Stimulated activated CD4-positive, alpha-beta T cell treated with anti-CD3 and anti-CD28 coated beads, Interleukin-1b, Interleukin-23, amount 100 ng/mL, for 1 hour (primary cell): ENCODE results near the gene NFAM1.

Experiments used
- DNase-seq, 2 donors: peaks; one replicate each; pipeline ENCODE4 v3.0.0-alpha.2; 2020; ENCODE audit warnings: low read depth in 2 of 2

NFAM1 gene

DNA sequence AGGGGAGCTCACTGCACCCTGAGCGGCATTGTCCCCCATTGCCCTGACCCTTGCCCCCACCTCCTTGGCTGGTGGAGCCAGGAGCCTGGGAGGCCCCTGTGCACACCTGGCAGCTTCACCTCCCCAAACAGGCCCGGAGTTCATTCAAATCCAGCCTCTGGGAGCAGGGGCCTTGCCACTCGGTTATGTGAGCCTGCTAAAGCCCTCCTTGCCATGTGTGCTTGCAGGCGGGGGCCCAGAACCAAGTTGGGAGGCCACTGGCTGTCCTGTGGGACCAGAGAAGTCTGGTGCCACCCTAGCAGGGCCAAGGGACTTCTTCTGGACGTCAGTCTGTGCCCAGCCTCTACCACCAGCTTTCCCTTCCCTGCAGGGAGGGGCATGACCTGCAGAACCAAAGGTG, 48.9 kb downstream of the NFAM1 start:
- no peak for DNase-seq

DNA sequence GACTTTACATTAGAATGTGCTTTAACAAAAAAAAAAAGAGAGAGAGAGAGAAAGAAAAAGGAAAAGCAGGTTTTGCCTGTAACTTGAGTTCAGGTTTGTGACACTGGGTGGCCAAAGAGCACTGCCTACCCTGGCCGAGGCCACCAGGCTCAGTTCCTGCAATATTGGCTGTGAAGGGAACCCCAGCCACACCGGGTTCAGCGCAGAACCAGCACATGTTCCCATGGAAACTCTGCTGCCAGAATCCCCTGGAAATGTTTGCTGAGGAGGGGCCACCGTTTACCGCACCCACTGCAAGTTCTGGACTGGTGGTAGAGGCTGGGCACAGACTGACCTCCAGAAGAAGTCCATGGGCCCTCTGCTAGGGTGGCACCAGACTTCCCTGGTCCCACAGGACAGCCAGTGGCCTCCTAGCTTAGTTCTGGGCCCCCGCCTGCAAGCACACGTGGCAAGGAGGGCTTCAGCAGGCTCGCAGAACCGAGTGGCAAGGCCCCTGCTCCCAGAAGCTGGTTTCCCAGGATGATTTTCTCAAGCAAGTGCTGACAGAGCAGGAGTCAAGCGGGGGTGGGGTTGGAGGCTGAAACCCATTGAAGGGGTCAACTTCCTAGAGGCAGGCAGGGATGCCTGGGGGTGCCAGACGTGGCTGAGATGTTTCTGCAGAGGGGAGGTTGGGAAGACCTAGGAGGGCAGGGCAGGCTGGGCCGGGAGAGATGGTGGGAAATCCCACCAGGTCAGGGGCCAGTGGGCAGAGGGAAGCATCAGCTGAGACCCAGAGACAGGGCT, 51.2 kb downstream of the NFAM1 start:
- DNase-seq = no peak

DNA sequence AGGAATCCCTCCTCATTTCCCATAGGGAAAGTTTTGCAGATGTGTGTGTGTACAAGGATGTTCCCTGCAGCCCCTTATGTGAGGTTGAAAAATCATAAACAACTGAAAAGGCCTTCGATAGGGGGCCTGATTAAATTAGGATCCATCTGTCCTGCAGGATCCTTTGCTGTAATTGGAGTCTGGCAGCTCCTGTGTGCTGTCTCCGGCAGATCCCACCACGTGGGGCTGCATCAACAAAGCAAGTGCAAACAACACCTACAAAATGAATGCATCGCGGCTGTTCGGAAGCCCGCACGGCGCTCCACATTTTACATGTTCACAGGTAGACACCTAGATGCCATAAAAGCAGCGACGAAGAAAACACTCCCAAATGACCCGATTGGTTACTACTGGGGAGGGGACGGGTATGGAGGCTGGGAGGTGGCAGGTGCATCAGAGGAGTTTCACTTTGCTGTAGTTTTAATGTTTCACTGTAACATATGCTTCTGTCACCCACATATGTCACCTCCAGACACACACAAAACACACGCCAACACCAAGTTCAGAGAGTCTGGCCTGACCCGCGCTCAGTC, 52.2 kb downstream of the NFAM1 start:
- no peak for DNase-seq

GRCh38 chr22:42376711-42377554, 55.3 kb downstream of the NFAM1 start:
- no peak for DNase-seq

DNA sequence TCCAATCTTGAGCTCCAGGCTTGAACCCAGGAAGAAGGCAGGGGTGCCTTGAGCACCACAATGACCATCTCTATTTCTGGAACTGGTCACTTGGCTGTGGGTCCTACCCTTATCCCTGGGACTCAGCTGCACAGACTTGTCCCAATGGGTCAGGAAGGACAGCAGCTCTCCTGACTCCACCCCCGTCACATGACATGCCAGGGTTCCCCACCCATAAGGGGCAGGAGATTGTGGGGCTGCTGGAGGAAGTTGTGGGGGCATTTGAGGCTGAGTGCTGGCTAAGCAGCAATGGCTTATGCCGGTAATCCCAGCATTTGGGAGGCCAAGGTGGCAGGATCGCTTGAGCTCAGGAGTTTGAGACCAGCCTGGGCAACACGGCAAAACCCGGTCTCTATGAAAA, 56.2 kb downstream of the NFAM1 start:
- DNase-seq = no peak

DNA sequence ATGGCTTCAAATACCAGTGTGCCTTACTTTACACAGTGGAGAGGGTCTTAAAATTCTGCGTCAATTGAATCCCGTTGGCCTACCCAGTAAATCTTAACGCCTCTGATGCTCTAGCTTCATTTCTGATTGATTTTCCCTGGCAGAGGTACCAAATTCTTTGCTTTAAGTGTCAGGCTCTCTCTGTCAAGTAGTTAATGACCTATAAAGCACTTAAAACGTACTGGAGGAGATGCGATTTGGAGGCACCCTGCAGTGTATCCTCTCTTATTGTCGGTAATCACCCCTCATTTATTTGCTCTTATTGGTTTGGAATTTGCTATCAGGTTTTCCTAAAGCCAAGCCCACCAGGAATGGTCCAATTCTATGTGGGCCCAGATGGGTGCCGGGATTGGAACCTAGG, 59.2 kb downstream of the NFAM1 start:
- DNase-seq = no peak

GRCh38 chr22:42371501-42371900, 60.7 kb downstream of the NFAM1 start:
- no peak for DNase-seq

- DNase-seq = no peak
These were observed 61.1 kb downstream of the NFAM1 start for GRCh38 chr22:42371099-42371498.

DNA sequence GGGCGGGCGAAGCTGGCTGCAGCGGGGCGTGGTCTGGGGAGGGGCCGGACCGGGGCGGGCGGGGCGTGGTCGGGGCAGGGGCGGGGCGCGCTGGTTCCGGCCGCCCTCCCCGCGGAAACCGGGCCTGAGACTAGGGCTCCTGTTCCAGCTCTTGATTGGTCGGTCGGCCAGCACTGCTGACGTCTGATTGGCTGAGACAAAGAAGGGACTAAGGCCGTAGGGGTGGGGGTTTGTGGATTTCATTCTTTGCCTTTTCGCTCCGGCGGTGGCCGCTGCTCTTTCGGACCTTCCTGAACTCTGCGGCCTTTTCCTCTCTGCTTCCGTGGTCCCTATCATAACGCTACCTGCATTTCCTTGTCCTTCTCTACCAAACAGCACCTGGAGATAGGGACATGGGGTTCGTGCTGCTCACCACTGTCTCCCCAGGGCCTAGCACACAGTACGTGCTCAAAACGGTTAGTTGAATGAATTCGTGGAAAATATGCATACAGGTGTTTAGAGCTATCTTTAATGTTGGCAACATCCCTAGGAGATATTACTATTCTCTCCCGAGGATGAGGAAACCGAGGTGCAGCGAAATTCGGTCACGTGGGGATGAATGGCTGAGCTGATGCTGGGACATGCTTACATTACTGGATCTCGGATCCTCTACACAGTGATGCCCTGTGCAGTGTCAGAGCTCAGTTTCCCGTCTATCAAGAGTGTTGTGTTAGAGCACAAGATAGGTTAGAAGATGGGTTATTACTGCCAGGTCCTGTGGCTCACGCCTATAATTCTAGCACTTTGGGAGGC, 62.8 kb downstream of the NFAM1 start:
- DNase-seq = peak; percentile 63 to 69

DNA sequence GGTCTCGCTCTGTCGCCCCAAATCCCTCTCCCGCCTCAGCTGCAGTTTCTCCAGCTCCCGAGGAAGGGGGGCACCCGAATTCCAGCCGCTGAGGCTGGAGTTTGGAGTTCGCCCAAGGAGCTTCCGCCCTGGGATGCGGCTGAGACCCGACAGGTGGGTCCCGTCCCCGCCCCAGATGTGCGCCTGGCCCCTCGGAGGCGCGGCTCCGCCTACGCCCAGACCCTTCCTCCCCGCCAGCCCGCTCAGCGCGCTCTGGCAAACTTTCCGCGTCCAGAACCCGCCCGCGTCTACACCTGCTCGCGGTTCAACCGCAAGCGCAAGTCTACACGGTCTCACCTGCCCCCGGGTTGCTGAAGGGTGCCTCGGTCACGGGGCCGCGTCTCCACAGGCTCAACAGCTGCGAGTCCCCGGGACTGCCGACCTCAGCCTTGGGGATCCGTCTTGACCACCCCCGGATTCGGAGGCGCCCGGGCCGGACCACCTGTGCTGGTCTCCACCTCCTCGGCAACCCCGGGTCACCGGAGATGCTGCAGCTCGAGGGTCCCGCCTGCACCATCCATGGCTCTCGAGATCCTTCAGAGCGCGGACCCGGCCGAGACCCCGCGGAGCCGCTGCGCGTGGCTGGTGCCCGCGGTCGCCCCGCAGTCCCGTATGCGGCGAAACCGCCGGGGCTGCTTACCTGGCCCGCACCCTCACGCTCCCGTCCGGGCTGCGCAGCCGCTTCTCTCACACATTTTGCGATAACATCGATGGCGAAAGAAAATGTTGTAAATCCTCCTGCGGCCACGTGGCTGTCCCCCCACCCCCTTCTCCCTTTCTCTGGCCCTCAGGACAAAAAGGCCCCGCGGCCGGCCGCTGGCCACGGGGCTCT, 63.6 kb downstream of the NFAM1 start:
- DNase-seq = no peak

DNA sequence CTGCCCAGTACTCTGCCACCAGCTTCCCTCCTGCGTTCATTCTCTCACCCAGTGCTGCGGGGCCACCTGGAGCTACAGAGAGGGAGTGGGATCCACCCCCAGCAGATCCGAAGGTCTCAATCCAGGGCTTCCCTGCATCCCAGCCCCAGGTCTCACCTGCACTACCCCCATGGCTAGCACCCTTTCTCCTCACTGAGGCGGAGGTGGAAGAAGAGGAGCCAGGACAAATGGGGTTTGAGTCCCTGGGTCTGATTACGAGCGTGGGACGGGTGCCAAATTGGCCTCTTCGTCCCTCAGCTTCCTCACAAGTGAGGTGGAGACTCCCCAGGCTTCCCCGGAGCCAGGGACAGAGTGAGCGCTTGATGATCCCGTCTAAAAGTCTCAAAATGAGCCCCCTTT, 64.2 kb downstream of the NFAM1 start:
- DNase-seq = no peak

- no peak for DNase-seq
These were observed 65.2 kb downstream of the NFAM1 start for GRCh38 chr22:42366806-42367581.

GRCh38 chr22:42365942-42366695, 66.1 kb downstream of the NFAM1 start:
- no peak for DNase-seq

GRCh38 chr22:42365111-42365865, 66.9 kb downstream of the NFAM1 start:
- DNase-seq = no peak

DNA sequence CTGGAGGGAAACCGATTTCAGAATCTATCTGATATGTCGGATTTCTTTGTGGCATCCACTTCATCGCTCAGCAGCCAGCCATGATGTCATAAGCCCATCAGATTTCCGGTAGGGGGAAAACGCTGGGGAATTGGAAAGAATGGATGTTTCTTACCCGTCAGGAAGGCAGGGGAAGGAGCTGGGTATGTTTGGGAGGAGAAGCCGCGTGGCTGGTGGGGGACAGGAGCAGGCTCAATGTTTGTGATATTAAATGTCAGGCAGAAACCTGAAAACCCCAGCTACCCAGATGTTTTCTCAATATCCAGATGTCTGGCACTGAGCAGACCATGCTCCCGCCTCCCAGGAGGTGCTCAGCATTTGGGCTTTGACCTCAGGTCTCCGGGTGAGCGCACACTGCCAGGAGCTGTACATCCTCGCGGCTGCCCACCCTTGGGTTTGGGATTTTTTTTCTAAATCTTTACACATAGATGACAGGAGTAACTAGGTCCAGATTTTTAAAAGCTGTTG, 67.5 kb downstream of the NFAM1 start:
- no peak for DNase-seq

- no peak for DNase-seq
These were observed 68.3 kb downstream of the NFAM1 start for GRCh38 chr22:42363892-42364291.

DNA sequence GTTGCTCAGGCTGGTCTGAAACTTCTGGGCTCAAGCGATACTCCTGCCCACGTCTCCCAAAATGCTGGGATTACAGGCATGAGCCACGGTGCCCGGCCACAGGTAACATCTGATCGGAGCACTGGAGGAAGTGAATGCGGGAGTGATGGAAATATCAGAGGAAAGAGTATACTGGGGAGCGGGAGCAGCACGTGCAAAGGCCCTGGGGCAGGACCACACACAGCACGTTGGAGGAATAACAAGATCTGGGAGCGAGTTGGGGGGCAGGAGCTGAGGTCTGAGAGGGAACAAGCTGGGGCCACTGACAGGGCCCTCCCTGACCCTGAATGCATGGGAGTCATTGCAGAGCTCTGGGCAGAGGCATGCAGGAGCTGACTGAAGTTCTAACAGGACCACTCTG, 70.7 kb downstream of the NFAM1 start:
- DNase-seq = no peak

GRCh38 chr22:42360348-42360747, 71.9 kb downstream of the NFAM1 start:
- no peak for DNase-seq
